NCI-H2107 (cell line): Measurements from ENCODE around the gene STK32A.
"Not testable (repeated sequence)": the region's sequence is repeated elsewhere in the genome, so short reads cannot be mapped to it uniquely, and the experiment has no call there.

Experiments
- DNase-seq: peaks from one replicate; lab custom pipeline; 2025; lab: John Stamatoyannopoulos, UW

The STK32A gene

GRCh38 chr5:147346006-147346561 lies 111.3 kb downstream of the STK32A start:
- DNase-seq = no peak

- DNase-seq = no peak
Observed at GRCh38 chr5:147348046-147348445, 113.2 kb downstream of the STK32A start.

GRCh38 chr5:147348451-147348850 lies 113.6 kb downstream of the STK32A start:
- DNase-seq = no peak

GRCh38 chr5:147349241-147349640 lies 114.4 kb downstream of the STK32A start:
- DNase-seq = no peak

GRCh38 chr5:147359101-147359500 lies 124.3 kb downstream of the STK32A start:
- DNase-seq = no peak

GRCh38 chr5:147359581-147359980 lies 124.8 kb downstream of the STK32A start:
- DNase-seq = no peak

GRCh38 chr5:147360816-147361215 lies 126.0 kb downstream of the STK32A start:
- no peak for DNase-seq

- no peak for DNase-seq
Observed at GRCh38 chr5:147361441-147362175, 126.8 kb downstream of the STK32A start.

- DNase-seq = not testable (repeated sequence)
Observed at GRCh38 chr5:147367381-147367780, 132.6 kb downstream of the STK32A start.

GRCh38 chr5:147369742-147370374 lies 135.0 kb downstream of the STK32A start:
- no peak for DNase-seq

GRCh38 chr5:147371290-147371689 lies 136.5 kb downstream of the STK32A start:
- DNase-seq = no peak

GRCh38 chr5:147372191-147372590 lies 137.4 kb downstream of the STK32A start:
- DNase-seq = no peak

GRCh38 chr5:147373328-147373727 lies 138.5 kb downstream of the STK32A start:
- no peak for DNase-seq

- no peak for DNase-seq
Observed at GRCh38 chr5:147375151-147375550, 140.3 kb downstream of the STK32A start.

- DNase-seq = no peak
Observed at GRCh38 chr5:147377682-147378081, 142.9 kb downstream of the STK32A start.

- no peak for DNase-seq
Observed at GRCh38 chr5:147381555-147381954, 146.7 kb downstream of the STK32A start.

- DNase-seq = no peak
Observed at GRCh38 chr5:147382776-147383175, 147.9 kb downstream of the STK32A start.

GRCh38 chr5:147384346-147385193 lies 149.7 kb downstream of the STK32A start:
- no peak for DNase-seq

GRCh38 chr5:147387109-147387508 lies 152.3 kb downstream of the STK32A start:
- no peak for DNase-seq

- DNase-seq = no peak
Observed at GRCh38 chr5:147388184-147389108, 153.6 kb downstream of the STK32A start.

- no peak for DNase-seq
Observed at GRCh38 chr5:147390654-147391225, 155.9 kb downstream of the STK32A start.
